ENCODE data around the gene COL21A1.

COL21A1 gene

GRCh38 chr6:56101141-56101553 is 146.2 kb downstream of the COL21A1 start:
- DNase-seq, result no peak

GRCh38 chr6:56096946-56097621 is 150.3 kb downstream of the COL21A1 start:
- no peak for DNase-seq

- DNase-seq, result no peak
These were observed 150.8 kb downstream of the COL21A1 start for GRCh38 chr6:56096541-56096940.

- DNase-seq, result no peak
These were observed 153.6 kb downstream of the COL21A1 start for GRCh38 chr6:56093776-56094175.

- DNase-seq, result no peak
These were observed 156.1 kb downstream of the COL21A1 start for GRCh38 chr6:56091159-56091869.

GRCh38 chr6:56088641-56089040 is 158.7 kb downstream of the COL21A1 start:
- DNase-seq, result no peak

GRCh38 chr6:56087421-56087820 is 160.0 kb downstream of the COL21A1 start:
- DNase-seq, result no peak

- no peak for DNase-seq
These were observed 167.4 kb downstream of the COL21A1 start for GRCh38 chr6:56079751-56080540.

GRCh38 chr6:56076033-56076432 is 171.3 kb downstream of the COL21A1 start:
- no peak for DNase-seq

GRCh38 chr6:56073761-56074160 is 173.6 kb downstream of the COL21A1 start:
- no peak for DNase-seq

GRCh38 chr6:56073315-56073714 is 174.1 kb downstream of the COL21A1 start:
- DNase-seq, result no peak

GRCh38 chr6:56072856-56073255 is 174.5 kb downstream of the COL21A1 start:
- DNase-seq, result no peak

- DNase-seq, result no peak
These were observed 182.0 kb downstream of the COL21A1 start for GRCh38 chr6:56065408-56065807.

GRCh38 chr6:56062836-56063235 is 184.5 kb downstream of the COL21A1 start:
- DNase-seq, result no peak

- no peak for DNase-seq
These were observed 188.7 kb downstream of the COL21A1 start for GRCh38 chr6:56058636-56059035.

- no peak for DNase-seq
These were observed 192.2 kb downstream of the COL21A1 start for GRCh38 chr6:56055081-56055704.

- DNase-seq, result no peak
These were observed 196.2 kb downstream of the COL21A1 start for GRCh38 chr6:56051202-56051598.

GRCh38 chr6:56050530-56051201 is 196.7 kb downstream of the COL21A1 start:
- no peak for DNase-seq

- no peak for DNase-seq
These were observed 198.8 kb downstream of the COL21A1 start for GRCh38 chr6:56048601-56049000.

GRCh38 chr6:56047931-56048540 is 199.3 kb downstream of the COL21A1 start:
- no peak for DNase-seq

GRCh38 chr6:56046576-56046975 is 200.8 kb downstream of the COL21A1 start:
- DNase-seq, result no peak

GRCh38 chr6:56043761-56044160 is 203.6 kb downstream of the COL21A1 start:
- no peak for DNase-seq

All from NCI-H146 (cell line).